Left ventricle myocardium inferior (tissue), 1 donor: ENCODE results near the gene RRAGD. TPM values are rescaled to one million over a fixed set of nuclear protein-coding genes. Genes with fewer than 3 reads are reported as not detected.

ENCODE experiments used
- DNase-seq: peaks from one replicate; pipeline ENCODE4 v3.0.0-alpha.2; 2020
- H3K27ac ChIP-seq: fragments of 200-600 bp; replicated peaks from 2 replicates; pipeline ENCODE4 v1.8.0; 2021
- H3K27me3 ChIP-seq: fragments of 200-600 bp; 2 replicates; pipeline ENCODE4 v1.8.0; 2021; ENCODE audit warnings: low read depth
- H3K36me3 ChIP-seq: fragments of 200-600 bp; 2 replicates; pipeline ENCODE4 v1.8.0; 2021
- H3K4me1 ChIP-seq: fragments of 200-600 bp; 2 replicates; pipeline ENCODE4 v1.8.0; 2021
- H3K4me3 ChIP-seq: fragments of 200-600 bp; 2 replicates; pipeline ENCODE4 v1.8.0; 2021; ENCODE audit warnings: mild to moderate bottlenecking, moderate library complexity
- H3K9me3 ChIP-seq: fragments of 200-600 bp; replicated peaks from 2 replicates; pipeline ENCODE4 v1.8.0; 2021
- CTCF ChIP-seq: fragments of 200-600 bp; IDR thresholded peaks from 2 replicates; pipeline ENCODE4 v1.8.0; 2021; ENCODE audit warnings: antibody characterized with exemption, mild to moderate bottlenecking, borderline replicate concordance
- intact Hi-C: fragments of 100-400 bp; cut with micrococcal nuclease; formaldehyde crosslinking; loops from one replicate; pipeline ENCODE4 v1.11.0; 2022
- total RNA-seq: library from RNA; stranded (reverse); fragmentation: NEBNext Ultra II Directional; extraction: Animal tissue kit (Norgen Biotek cat#: 25700); gene quantifications from one replicate; pipeline ENCODE4 v1.2.1, GENCODE V29; 2021
- donor health status: DM: no; HTN: yes; CAD: no; lungs with severe emphysema.

The RRAGD gene
- total RNA-seq, 1 donor from 2014 or later: 123 TPM

- peak overlapping the region; percentile 21 for H3K27ac ChIP-seq
- TF ChIP-seq CTCF: no peak
- H3K27me3 ChIP-seq: no peaks in the 10 kb centered on the region
- no peaks in the 10 kb centered on the region for H3K36me3 ChIP-seq
- no peak for DNase-seq
- no peak overlapping the region for H3K4me3 ChIP-seq
- H3K9me3 ChIP-seq: no peaks in the 10 kb centered on the region
- peaks cover 36% of the 10 kb centered on the region for H3K4me1 ChIP-seq
- intact Hi-C loops: loop anchor here (10.0 kb wide), 1 partner anchor 50 kb away; the partner anchor contains the start of gene GABRR2
Measured at GRCh38 chr6:89364586-89364985, 47.5 kb downstream of the RRAGD start.

- H3K36me3 ChIP-seq: no peaks in the 10 kb centered on the region
- H3K27ac ChIP-seq: no peak overlapping the region
- intact Hi-C loops: loop anchor here (10.0 kb wide), 1 partner anchor 46 kb away; the partner anchor contains the start of gene GABRR2
- DNase-seq: no peak
- peaks cover 18% of the 10 kb centered on the region for H3K4me1 ChIP-seq
- H3K4me3 ChIP-seq: no peak overlapping the region
- no peaks in the 10 kb centered on the region for H3K9me3 ChIP-seq
- no peak for TF ChIP-seq CTCF
- H3K27me3 ChIP-seq: no peaks in the 10 kb centered on the region
Measured at GRCh38 chr6:89361171-89361570, 50.9 kb downstream of the RRAGD start.

GRCh38 chr6:89360415-89360999 lies 51.6 kb downstream of the RRAGD start:
- Histone ChIP-seq H3K27me3 (no peaks in the 10 kb centered on the region), H3K9me3 (no peaks in the 10 kb centered on the region), H3K4me3 (no peak overlapping the region), H3K36me3 (no peaks in the 10 kb centered on the region), H3K27ac (no peak overlapping the region), H3K4me1 (peaks cover 12% of the 10 kb centered on the region)
- TF ChIP-seq CTCF: no peak
- intact Hi-C loops: loop anchor here (10.0 kb wide), 1 partner anchor 46 kb away; the partner anchor contains the start of gene GABRR2
- DNase-seq: no peak

- H3K27me3 ChIP-seq: no peaks in the 10 kb centered on the region
- H3K4me3 ChIP-seq: no peak overlapping the region
- H3K36me3 ChIP-seq: no peaks in the 10 kb centered on the region
- DNase-seq: no peak
- peaks cover 4% of the 10 kb centered on the region for H3K4me1 ChIP-seq
- intact Hi-C loops: no loop called here
- H3K9me3 ChIP-seq: no peaks in the 10 kb centered on the region
- TF ChIP-seq CTCF: no peak
- H3K27ac ChIP-seq: no peak overlapping the region
Measured at GRCh38 chr6:89359561-89359960, 52.5 kb downstream of the RRAGD start.

GRCh38 chr6:89357390-89357789 lies 54.7 kb downstream of the RRAGD start:
- Histone ChIP-seq H3K4me3 (peak overlapping the region; percentile 49), H3K9me3 (no peaks in the 10 kb centered on the region), H3K27ac (peak overlapping the region; percentile 44), H3K4me1 (peaks cover 1% of the 10 kb centered on the region), H3K27me3 (no peaks in the 10 kb centered on the region), H3K36me3 (no peaks in the 10 kb centered on the region)
- intact Hi-C loops: no loop called here
- DNase-seq: no peak
- no peak for TF ChIP-seq CTCF
